Left hindlimb (tissue), 1 donor: ENCODE measurements around the gene SNRNP27.
"Not testable (repeated sequence)": the region's sequence is repeated elsewhere in the genome, so short reads cannot be mapped to it uniquely, and the experiment has no call there.

Experiments used
- DNase-seq: peaks from one replicate; pipeline ENCODE4 v3.0.0-alpha.2; 2018

The SNRNP27 gene, protein sequence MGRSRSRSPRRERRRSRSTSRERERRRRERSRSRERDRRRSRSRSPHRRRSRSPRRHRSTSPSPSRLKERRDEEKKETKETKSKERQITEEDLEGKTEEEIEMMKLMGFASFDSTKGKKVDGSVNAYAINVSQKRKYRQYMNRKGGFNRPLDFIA

DNA sequence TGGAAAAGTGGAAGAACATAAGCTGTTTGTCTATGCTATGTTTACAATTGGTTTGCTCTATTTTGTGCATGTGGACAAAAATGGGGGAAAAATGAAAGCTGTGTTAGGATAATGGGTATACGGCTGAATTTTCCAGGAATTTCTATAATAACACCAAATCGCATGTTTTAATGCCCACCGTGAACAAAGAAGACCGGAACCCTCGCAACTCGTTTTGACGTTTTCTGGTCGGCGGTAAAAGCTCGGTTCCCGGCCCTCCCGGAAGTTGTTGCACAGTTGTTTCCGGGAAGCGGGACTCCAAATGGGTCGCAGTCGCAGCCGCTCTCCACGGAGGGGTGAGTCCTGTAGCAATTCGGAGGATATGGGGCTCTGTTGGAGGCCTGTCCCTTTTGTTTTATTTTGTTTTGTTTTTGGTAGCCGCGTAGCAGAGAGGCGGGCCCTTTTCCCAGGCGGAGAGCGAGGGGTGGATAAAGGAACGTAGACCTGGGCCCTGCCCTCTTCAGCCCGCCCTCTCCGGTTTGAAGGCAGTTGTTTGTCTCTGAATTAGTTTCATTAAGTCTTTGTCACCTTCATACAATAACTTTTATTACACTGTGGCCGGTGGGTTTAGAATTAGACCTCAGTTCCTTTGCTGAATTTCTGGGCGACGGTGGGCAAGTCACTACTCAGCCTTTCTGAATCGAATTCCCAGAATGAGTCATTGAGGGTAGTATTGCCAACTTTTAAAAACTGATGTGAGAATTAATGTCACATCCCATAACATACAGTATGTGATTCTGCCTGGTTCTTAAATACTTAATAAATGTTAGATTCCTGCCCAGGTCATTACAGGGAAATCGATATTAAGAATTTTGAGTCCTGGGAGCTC is at the start of gene SNRNP27:
Gene SNRNP27, plus strand, starts transcription at position 273 of the 868 bp plus-strand sequence. Its CDS starts 29 bp downstream, at position 302.
- peak; percentile 87 for DNase-seq

DNA sequence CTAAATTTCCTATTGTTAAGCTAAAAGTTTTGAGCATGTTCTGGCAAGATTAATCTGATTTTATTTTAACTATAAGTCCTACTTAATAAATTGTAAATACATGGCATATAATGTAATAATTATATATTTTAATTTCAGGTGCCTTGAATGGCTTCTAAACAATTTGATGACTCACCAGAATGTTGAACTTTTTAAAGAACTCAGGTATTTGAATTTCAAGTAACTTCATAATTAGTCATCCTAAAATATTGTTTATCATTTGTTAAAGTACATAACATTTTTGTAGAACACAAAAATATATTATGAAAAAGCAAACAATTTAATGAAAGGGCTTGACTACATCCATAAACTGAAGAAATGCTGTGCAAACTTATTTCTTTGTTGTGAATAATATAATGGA is 49.8 kb upstream of the SNRNP27 start:
- no peak for DNase-seq

DNA sequence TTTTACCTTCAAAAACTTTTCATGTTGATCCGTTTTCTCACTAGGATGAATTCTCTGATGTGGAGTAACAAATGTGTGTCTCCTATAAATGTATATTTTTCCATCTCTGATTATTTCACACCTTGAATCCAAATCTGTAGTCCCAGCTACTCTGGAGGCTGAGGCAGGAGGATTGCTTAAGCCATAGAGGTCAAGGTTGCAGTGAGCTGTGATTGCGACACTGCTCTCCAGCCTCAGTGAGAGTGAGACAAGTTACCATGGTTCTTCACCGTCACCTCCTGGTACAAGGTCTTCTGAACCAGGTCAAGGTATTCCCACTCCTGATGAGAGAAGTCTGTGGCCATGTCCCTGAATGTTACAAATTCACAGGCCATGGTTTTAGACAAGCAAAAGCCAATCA is 49.2 kb upstream of the SNRNP27 start:
- no peak for DNase-seq

DNA sequence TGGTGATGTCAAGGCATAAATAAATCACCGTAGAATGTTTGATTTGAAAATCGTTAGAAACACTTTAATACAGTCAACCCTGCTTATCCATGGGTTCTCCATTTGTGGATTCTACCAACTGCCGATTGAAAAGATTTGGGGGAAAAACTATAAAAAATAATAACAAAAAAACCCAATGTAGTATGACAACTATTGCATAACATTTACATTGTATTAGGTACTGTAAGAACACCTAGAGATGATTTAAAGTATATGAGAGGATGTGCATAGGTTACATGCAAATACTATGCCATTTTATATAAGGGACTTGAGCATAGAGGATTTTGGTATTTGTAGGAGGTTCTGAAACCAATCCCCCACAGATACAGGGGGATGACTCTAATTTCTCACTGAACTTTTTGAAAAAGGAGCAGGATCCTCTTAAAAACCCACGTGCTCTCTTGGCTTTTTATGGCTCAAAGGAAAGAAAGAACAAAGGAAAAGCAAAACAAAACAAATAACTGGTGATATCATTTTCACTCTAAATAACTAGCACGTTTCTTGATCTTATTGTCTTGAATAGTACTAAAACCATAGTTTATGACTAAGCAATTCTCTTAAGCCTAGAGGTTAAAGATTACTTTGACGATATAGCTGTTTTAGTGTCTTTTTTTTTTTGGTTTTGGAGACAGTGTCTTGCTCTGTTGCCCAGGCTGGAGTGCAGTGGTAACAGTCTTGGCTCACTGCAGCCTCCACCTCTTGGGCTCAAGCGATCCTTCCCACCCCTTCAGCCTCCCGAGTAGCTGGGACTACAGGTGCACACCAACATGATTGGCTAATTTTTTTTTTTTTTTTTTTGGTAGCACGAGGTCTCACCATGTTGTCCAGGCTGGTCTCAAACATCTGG is 47.3 kb upstream of the SNRNP27 start:
- no peak for DNase-seq

DNA sequence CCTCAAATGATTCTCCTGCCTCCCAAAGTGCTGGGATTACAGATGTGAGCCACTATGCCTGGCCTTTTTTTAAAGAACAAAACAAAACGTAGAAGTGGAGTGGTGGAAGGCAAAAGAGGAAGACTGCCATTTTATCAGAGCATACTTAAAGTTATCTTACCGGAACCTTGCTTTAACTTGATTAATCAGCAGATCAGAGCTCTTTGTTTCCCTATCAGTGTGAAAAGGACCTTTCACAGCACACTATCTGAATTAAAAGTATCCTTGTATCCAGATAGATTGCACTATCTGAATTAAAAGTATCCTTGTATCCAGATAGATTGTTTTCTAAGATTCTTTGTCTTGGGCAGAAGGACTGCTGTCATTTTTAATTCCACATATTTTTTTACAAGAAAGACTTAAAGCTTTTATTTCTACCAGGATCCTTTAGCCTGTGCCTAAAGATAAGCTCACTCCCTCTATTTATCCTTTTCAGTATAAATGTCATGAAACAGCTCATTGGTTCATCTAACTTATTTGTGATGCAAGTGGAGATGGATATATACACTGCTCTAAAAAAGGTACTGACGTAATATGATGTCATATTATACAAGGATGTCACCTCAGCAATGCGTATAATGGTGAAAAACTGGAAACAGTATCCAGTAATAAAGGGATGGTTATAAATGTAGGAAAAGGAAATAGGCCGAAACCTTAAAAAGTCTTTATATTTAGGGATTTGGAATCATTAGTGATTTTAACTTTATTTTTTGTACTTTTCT is 46.5 kb upstream of the SNRNP27 start:
- no peak for DNase-seq

DNA sequence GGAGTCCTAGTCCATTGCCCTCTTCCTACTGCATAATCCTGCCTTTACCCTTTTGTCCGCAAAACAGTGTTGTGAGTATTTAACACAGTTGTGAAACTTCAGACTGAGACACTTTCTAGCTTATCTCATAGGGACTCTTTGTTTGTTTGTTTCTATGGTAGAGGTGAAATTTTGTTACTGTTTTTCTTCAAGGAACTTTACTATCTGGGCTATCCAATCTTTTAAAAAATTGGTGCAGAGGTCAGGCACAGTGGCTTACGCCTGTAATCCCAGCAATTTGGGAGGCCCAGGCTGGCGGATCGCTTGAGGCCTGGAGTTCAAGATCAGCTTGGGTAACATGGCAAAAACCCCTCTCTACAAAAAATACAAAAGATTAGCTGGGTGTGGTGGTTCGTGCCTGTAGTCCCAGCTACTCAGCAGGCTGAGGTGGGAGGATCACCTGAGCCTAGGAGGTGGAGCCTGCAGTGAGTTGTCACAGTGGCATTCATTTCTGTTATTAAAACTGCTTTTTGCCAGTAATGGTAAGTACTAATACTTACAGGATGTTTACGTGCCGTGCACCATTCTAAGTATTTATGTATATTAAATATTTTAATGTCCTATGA is 45.5 kb upstream of the SNRNP27 start:
- no peak for DNase-seq

DNA sequence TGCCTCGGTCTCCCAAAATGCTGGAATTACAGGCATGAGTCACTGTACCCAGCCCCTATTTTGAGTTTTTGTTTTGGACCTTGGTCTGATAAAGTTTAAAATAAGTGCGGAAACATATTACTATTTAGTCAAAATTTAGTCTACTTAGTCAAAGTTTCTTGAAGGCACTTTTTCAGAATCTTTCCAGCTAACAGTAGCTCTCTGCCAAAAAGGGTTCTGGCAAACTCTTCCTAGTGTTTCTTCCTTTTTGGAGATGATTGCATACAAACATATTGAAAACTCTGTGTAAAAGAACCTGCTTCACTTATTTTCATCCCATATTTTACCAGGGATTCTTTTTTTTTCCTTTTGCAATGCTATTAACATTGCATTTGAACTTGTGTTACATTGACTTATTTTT is 35.5 kb upstream of the SNRNP27 start:
- DNase-seq: no peak

DNA sequence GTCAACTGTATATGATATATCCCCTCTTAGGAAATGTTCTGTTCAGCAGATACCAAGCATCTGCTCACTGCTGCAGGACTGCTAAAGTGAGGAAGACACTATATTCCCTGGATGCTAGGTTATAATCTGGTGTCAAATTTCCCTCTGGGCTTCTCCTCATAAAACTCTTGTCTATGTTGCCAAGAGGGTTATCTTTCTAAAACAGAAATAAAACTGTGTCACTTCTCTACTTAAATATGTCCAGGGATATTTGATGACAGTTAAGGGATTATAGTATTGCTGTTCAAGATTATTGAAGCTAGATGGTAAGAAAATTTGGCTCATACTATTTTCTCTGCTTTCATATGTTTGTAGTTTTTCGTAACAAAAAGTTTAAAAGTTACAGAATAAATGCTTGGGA is 30.5 kb upstream of the SNRNP27 start:
- no peak for DNase-seq

DNA sequence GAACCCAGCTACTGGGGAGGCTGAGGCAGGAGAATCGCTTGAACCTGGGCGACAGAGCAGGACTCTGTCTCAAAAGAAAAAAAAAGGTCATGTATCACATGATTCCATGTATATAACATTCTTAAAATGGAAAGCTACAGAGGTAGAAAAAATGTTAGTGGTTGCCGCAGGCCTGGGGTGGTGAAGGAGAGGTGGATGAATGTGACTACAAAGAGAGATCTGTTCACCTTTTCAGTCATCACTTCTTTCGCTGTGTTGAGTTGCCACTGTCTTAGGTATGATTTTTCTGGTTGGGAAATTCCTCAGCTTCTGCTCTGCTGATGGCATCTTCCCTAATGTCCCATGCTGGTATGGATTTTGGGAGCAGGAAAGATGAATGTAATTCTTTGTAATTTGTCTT is 5.3 kb upstream of the SNRNP27 start:
- DNase-seq: no peak

DNA sequence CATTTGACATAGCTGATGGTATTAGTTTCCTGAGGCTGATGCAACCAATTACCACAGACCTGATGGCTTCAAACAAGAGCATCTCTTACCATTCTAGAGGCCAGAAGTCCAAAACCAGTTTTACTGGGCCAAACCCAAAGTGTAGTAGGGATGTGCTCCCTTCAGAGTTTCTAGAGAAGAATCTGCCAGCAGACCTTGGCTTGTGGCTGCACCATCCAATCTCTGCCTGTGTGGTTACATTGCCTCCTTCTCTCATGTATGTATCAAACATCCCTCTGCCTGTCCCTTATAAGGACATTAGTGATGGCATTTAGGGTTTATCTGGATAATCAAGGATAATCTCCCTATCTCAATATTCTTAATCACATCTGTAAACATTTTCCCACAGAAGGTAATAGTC is 4.5 kb upstream of the SNRNP27 start:
- DNase-seq: no peak

DNA sequence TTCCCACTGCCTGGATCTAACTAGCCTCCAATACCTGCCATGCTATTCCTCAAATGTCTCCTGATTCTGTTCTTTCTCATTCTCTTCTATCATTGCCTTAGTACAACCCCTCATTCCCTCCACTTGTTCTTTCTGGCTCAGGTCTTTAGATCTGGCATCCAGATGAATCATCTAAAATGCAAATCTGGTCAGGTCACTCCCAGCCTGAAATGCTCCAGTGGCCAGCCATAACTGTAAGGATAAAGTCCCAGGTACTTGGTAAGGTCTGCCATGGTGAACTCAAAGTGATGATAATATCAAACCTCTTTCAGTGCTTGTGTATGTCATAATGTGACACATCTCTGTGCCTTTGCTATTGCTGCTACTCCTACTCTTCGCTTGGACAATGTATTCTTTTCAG is 2.9 kb upstream of the SNRNP27 start:
- no peak for DNase-seq

DNA sequence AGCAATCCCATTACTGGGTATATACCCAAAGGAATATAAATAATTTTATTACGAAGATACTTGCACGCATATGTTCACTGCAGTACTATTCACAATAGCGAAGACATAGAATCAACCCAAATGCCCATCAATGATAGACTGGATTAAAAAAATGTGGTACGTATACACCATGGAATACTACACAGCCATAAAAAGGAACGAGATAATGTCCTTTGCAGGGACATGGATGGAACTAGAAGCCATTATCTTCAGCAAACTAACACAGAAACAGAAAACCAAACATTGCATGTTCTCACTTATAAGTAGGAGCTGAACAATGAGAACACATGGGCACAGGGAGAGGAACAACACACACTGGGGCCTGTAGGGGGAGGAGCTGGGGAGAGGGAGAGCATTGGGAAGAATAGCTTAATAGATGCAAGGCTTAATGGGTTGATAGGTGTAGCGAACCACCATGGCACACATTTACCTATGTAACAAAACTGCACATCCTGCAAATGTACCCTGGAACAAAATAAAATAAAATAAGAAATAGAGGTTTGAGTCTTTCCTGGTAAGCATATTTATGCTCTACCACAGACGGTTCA is 825 bp upstream of the SNRNP27 start:
- DNase-seq: not testable (repeated sequence)

DNA sequence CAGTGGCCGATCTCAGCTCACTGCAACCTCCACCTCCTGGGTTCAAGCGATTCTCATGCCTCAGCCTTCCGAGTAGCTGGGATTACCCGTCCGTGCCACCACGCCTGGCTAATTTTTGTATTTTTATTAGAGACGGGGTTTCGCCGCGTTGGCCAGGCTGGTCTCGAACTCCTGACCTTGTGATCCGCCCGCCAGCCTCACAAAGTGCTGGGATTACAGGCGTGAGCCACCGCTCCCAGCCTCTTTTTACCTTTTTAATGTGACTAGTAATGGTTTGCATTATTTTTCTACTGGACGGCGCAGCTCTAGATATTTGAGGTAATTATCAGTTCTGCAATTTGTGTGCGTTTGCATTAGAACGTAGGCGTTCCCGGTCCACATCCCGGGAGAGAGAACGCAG is 981 bp downstream of the SNRNP27 start:
- not testable (repeated sequence) for DNase-seq

DNA sequence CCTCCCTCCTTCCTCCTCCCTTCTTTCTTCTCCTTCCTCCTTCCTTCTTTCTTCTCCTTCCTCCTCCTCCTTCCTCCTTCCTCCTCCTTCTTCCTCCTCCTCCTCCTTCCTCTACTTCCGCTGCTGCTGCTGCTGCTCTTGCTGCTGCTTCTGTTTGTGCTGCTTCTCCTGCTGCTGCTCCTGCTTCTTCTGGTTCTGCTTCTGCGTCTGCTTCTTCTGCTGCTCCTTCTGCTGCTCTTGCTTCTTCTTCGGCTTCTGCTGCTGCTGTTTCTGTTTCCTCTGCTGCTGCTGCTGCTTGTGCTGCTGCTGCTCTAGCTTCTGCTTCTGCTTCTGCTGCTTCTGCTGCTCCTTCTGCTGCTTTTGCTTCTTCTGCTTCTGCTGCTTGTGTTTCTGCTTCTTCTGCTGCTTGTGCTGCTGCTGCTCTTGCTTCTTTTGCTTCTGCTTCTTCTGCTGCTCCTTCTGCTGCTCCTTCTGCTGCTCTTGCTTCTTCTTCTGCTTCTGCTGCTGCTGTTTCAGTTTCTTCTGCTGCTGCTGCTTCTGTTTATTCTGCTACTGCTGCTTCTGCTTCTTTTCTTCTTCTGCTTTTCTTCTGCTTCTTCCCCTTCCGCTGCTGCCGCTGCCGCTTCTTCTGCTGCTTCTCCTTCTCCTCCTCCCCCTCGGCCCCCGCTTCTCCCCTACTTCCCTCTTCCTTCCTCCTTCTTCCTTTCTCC is 8.6 kb downstream of the SNRNP27 start:
- DNase-seq: no peak

DNA sequence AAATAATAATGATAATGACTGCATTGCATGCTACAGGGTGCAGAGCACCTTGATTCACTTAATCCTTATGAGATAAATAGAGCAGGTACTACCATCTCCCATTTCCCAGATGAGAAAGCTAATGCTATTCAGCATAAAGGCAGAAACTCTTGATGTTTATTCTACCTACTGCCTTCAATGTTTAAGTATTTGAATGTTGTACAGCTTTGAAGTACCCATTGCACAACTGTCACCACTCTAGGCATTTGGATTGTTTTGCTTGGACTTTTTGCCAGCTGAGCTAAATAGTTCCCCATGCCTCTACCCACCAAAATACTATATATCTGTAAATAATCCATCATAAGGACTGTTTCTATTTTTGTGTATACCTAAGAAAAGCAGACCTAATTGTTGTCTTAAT is 13.5 kb downstream of the SNRNP27 start:
- no peak for DNase-seq

DNA sequence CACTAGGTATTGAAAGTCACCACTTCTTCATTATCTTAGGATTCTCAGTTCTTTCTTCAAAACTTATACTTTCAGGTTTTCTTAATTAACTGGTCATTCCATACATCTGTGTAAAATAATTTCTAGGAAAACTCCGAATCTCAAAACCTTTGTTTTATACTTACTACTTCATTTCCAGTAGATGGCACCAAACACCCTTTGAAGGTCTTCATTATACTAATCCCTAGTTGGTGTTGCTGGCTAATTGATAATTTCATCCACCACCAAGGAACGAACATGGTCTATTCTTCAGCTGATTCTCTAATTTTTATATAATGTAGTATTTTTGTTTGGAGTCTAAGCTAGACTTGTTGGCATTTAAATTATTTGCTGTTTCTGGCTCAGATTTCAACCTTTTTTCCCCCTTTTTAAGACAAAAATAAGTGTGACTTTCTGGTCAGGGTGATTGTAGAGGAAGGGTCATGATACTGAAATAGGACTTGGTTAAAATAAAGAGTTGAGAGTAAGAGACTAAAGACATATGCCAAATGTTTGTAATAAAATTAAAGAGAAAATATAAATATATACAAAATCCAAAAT is 18.3 kb downstream of the SNRNP27 start:
- DNase-seq: no peak

DNA sequence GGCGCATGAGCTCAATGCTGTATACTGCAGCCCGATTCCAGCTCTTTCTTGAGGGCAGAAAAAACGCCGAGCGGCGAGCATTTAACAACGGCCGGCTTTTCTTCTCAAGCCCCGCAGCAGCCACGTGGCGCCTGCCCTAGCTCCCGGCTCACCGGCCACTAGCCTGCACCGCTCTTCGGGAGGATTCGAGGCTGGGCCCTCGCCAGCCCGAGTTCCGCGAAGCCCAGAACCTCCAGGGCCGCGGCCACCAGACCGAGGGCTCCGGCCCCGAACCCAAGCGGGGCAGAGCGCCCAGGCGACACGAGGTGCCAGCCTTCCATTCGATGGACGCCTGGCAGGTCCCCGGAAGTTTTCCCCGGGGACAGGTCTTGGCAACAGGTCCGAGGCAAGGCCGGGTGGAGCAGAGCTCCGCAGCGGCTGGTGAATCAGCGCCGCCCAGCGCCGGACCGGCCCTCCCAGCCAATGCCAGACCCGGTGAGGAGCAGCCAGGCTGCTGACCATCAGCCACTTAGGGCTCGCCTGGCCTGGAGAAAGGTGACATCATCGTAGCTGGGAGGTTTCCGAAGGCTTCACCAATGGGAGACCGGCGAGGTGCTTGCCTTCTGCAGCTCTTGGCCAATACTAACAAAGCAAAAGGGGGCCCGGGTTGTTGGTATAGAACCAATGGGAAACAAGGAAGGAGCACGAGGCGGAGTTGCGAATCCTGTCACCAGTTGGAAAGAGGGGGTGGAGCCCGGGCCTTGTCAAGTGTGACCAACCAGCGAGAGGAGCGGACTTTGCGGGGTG is 20.6 kb downstream of the SNRNP27 start:
- peak; percentile 100 for DNase-seq

DNA sequence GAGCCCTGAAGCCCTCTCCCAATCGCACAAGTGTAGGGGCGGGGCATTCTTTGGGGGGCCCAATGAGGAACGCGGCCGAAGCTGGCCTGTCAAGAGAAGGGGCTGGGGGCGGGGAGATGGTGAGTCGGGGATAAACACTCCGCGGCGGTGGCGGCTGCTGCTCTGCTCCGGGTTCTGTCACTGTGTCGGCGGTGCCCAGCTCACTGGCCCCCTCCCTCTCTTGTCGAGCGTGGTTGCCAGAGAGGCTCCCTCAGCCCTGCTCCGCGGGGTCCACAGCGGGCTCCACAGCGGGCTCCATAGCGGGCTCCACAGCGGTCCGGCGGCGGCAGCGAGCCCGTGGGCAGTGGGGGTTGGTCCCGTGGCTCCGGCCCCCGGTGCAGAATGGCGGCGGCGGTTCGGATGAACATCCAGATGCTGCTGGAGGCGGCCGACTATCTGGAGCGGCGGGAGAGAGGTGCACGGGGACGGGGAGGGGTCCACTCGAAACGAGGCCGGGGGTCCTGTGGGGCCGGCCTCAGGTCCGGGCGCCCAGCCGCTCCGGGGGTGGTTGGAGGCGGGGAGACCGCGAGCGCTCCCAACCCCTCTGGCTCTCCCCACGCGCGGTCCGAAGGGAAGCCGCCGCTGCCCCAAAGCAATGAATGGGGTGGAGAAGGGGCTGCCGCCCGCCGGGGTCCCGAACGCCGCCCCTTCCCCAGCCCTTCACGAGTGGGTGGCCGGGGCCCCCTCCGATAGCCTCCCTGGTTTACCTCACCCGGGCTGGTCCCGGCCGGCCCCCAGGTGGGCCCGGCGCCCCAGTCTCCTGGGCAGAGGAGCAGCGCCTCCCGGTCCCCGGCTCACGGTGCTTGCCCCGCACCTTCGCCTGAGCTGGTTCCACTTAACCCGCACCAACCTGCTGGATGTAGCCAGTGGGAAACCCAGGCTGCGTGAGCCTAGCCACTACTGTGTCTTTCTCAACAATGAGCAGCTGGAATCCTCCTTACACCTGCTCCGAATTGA is 21.5 kb downstream of the SNRNP27 start, which contains the start of gene MXD1:
Gene MXD1, plus strand, starts transcription at position 160 of the 996 bp plus-strand sequence. Its CDS starts 222 bp downstream, at position 382.
- DNase-seq: peak; percentile 36

DNA sequence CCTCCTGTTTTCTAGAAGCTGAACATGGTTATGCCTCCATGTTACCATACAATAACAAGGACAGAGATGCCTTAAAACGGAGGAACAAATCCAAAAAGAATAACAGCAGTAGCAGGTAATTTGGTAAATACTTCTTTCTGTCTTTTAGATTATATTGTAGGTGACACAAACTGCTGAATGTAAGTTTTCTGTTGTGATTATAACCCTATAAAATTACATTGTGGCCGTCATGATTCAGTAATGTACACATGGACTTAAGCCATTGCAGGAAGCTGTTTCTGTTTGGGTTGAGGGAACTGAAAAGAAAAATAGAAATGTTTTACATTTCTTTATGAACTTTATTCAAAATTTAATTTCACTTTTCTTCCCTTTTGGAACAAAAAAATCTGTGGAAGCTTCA is 22.4 kb downstream of the SNRNP27 start:
- DNase-seq: no peak
